ENCODE results near the gene GTF3C4. TPM values are rescaled to one million over a fixed set of nuclear protein-coding genes. Genes with fewer than 3 reads are reported as not detected.

The GTF3C4 gene
- total and polyA plus RNA-seq, 2 experiments from 2014 or later: 8.3 to 12.9 TPM

GRCh38 chr9:132632413-132633129 is 37.7 kb upstream of the GTF3C4 start:
- no peak for DNase-seq (ENCODE audit: low read depth in 1 of 2, low spot score in 1 of 2)
- TF ChIP-seq CTCF (IDR thresholded peaks at IDR 0.05; ENCODE audit: low read depth, low read length): no peak
- H3K9me3 ChIP-seq (ENCODE audit: low read depth): no peaks in the 10 kb centered on the region
- no peaks in the 10 kb centered on the region for H3K27me3 ChIP-seq
- peaks cover 15% of the 10 kb centered on the region for H3K36me3 ChIP-seq
- H3K4me1 ChIP-seq (ENCODE audit: low read depth): no peaks in the 10 kb centered on the region
- H3K4me3 ChIP-seq: no peak overlapping the region
- H3K27ac ChIP-seq: no peak overlapping the region

DNA sequence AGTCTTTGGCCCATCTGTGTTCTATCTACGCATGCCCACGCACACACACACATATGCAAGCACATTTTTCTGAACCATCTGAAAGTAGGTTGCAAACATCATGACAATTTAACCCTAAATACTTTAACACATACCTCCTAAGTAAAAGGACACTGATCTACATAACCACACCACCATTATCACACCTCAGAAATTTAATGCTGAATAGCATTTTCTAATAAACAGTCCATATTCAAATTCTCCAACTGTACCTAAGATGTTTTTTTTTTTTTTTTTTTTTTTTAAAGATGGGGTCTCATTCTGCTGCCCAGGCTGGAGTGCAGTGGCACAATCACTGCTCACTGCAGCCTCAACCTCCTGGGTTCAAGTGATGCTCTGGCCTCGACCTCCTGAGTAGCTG is 35.9 kb upstream of the GTF3C4 start:
- no peaks in the 10 kb centered on the region for H3K4me1 ChIP-seq (ENCODE audit: low read depth)
- no peaks in the 10 kb centered on the region for H3K27me3 ChIP-seq
- no peak for DNase-seq (ENCODE audit: low read depth in 1 of 2, low spot score in 1 of 2)
- no peaks in the 10 kb centered on the region for H3K9me3 ChIP-seq (ENCODE audit: low read depth)
- no peak overlapping the region for H3K27ac ChIP-seq
- peaks cover 13% of the 10 kb centered on the region for H3K36me3 ChIP-seq
- TF ChIP-seq CTCF (IDR thresholded peaks at IDR 0.05; ENCODE audit: low read depth, low read length): no peak
- H3K4me3 ChIP-seq: no peak overlapping the region

GRCh38 chr9:132637351-132637750 is 32.9 kb upstream of the GTF3C4 start:
- no peak overlapping the region for H3K27ac ChIP-seq
- DNase-seq (ENCODE audit: low read depth in 1 of 2, low spot score in 1 of 2): no peak
- no peaks in the 10 kb centered on the region for H3K9me3 ChIP-seq (ENCODE audit: low read depth)
- peaks cover 17% of the 10 kb centered on the region for H3K4me1 ChIP-seq (ENCODE audit: low read depth)
- peaks cover 3% of the 10 kb centered on the region for H3K36me3 ChIP-seq
- H3K27me3 ChIP-seq: no peaks in the 10 kb centered on the region
- no peak overlapping the region for H3K4me3 ChIP-seq
- no peak for TF ChIP-seq CTCF (IDR thresholded peaks at IDR 0.05; ENCODE audit: low read depth, low read length)

GRCh38 chr9:132637801-132638200 is 32.5 kb upstream of the GTF3C4 start:
- H3K4me1 ChIP-seq (ENCODE audit: low read depth): peaks cover 17% of the 10 kb centered on the region
- no peak overlapping the region for H3K4me3 ChIP-seq
- H3K9me3 ChIP-seq (ENCODE audit: low read depth): no peaks in the 10 kb centered on the region
- H3K27me3 ChIP-seq: no peaks in the 10 kb centered on the region
- TF ChIP-seq CTCF (IDR thresholded peaks at IDR 0.05; ENCODE audit: low read depth, low read length): no peak
- no peak overlapping the region for H3K27ac ChIP-seq
- peaks cover 3% of the 10 kb centered on the region for H3K36me3 ChIP-seq
- DNase-seq (ENCODE audit: low read depth in 1 of 2, low spot score in 1 of 2): no peak

DNA sequence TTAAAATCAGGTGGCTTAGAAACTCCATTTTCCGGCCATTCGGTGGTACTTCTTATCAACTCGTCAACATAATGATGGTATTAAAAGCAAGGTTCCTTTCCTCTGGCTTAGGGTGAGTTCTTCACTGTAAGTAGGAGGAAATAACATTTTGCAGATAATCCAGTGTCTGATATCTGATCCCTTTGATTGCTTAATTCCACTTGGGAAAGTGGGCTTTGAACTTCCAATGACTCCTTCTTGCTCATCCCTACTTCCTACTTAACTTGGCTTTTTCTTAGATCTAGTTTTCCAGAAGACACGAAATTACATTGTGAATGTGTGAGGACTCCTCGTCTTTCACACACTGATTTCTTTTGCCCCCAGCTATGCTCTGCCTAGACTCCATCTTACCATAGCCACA is 32.0 kb upstream of the GTF3C4 start:
- Histone ChIP-seq H3K27me3 (no peaks in the 10 kb centered on the region), H3K4me3 (no peak overlapping the region), H3K9me3 (ENCODE audit: low read depth) (no peaks in the 10 kb centered on the region), H3K4me1 (ENCODE audit: low read depth) (peaks cover 17% of the 10 kb centered on the region), H3K27ac (no peak overlapping the region), H3K36me3 (peaks cover 3% of the 10 kb centered on the region)
- peak in 1 of 2 donors; percentile 40 for DNase-seq (ENCODE audit: low read depth in 1 of 2, low spot score in 1 of 2)
- TF ChIP-seq CTCF (IDR thresholded peaks at IDR 0.05; ENCODE audit: low read depth, low read length): no peak
